DLD1 (cell line): Measurements from ENCODE around the gene PGBD1.

Source experiments
- in situ Hi-C: cut with HindIII; loops from 2 replicates; pipeline ENCODE4 v1.10.0; 2017; ENCODE audit warnings: low sequenced_read_pairs

Gene PGBD1, protein sequence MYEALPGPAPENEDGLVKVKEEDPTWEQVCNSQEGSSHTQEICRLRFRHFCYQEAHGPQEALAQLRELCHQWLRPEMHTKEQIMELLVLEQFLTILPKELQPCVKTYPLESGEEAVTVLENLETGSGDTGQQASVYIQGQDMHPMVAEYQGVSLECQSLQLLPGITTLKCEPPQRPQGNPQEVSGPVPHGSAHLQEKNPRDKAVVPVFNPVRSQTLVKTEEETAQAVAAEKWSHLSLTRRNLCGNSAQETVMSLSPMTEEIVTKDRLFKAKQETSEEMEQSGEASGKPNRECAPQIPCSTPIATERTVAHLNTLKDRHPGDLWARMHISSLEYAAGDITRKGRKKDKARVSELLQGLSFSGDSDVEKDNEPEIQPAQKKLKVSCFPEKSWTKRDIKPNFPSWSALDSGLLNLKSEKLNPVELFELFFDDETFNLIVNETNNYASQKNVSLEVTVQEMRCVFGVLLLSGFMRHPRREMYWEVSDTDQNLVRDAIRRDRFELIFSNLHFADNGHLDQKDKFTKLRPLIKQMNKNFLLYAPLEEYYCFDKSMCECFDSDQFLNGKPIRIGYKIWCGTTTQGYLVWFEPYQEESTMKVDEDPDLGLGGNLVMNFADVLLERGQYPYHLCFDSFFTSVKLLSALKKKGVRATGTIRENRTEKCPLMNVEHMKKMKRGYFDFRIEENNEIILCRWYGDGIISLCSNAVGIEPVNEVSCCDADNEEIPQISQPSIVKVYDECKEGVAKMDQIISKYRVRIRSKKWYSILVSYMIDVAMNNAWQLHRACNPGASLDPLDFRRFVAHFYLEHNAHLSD

DNA sequence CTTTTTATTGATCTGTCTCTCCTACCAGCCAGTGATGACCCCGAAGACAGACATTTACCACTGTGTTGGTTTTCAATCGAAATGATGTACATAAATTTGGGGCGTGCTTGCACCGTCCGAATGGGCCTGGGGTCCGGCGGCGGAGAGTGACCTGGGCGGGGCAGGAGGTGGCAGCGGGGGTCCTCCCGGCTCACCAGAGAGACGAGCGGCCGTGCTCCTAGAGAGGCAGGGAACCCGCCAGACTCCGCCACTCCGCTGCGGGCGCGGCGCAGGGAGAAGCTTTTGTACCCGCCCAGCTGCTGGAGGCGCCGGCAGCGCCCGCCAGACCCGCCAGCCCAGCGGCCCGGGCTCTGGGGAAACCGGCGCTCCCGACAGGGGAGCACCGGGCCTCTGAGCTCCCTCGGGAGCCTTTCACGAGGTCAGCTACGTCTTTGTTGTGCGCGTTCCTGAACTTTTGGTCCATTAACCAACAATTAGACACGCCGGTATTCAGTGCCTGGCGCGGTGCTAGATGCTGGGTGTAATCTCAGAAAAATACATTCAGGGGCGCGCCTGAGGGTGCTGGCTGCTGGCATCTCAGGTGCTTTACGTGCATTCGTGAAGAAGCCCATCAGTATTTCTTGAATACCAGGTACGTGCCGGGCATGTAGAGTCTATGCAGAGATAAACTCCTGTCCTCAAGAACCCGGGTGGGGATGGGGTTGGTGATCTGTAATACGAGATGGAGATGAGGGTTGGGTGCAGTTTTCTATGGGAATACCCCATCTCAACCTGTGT, at the start of gene PGBD1:
PGBD1 (plus strand) TSS at position 285 of the 777 bp plus-strand sequence. CDS start 2,242 bp downstream, outside the sequence.
- in situ Hi-C loops: no loop called here

DNA sequence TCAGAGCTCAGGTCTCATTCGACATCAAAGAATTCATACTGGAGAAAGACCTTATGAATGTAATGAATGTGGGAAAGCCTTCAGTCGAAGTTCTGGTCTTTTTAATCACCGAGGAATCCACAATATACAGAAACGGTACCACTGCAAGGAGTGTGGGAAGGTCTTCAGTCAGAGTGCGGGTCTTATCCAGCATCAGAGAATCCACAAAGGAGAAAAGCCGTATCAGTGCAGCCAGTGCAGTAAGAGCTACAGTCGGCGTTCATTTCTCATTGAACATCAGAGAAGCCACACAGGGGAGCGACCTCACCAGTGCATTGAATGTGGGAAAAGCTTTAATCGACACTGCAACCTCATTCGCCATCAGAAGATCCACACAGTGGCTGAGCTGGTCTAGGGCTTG, 48.6 kb upstream of the PGBD1 start:
- in situ Hi-C loops: no loop called here

DNA sequence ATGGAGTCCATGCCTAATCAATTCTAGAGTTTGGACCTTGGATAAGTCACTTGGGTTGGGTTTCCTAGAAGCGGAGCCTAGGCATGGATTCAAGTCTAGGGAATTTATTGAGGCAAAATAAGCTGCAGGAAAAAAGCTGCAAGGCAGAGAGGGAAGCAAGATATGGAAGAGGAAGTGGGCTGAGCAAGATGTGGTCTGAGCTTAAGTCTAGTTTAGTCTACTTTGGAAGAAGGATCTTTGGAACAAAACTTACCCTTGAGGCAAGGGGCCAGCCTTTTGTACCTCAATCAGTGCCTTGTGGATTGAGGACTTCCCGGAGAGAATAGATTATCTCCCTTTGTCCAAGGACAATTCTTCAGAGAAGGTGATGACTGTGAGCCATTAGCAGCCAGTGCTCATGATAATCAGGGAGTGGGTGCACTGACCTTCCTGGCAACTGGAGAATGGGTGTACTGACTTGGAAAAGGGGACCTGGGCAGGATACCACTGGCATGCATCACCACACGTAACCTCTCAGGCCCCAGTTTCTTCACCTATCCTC, 45.4 kb upstream of the PGBD1 start:
- in situ Hi-C loops: no loop called here

DNA sequence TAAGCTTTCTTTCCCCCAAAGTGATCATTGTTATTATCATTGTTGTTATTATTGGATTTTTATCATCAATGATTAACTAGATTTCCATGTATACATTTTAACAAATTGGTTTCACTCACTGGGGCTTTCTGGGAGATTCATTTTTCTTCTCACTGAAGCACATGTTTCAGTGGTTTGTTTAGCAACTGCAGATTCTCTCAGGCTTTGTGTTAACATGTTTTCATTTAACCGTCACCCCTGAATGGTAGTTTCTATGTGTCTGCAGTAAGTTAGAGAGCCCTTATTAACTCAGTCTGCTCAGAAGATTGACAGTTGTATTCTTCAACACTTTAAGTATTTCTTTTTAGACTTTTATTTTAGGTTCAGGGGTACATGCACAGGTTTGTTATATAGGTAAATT, 41.7 kb upstream of the PGBD1 start:
- in situ Hi-C loops: no loop called here

DNA sequence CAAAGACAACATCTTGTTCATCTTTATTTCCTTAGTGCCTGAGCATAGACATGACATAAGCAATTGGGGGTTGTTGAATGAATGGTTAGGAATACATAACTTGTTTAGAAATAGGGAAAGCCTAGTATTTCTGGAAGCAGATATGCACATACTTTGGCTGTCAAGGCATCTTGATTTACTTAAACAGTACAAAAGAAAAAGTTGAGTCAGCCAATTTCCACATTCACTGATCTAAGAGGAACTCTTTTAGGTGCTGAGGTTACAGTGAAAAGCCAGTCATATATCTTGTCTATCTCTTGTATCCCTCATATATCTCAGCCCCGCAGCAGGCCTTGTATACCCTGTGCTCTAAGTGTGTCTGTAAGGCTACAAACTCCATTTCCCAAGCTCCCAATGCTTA, 40.9 kb upstream of the PGBD1 start:
- in situ Hi-C loops: no loop called here

DNA sequence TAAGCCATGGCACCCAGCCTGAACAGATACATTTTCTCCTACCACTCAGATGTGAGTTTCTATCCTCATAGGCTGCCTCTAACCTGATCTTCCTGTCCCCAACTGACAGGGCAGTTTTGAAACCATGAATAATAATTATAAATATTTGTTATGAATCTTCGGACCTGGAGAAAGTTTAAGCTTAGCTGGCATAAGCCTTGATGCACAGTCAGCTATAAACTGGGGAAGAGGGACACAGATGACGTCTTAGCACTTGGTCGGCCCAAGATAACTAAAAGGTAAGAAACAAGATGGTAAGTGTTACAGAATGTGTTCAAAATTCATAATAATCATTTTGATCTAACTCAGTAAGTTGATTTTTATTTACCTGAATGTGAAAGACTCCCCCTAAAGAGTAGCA, 37.4 kb upstream of the PGBD1 start:
- in situ Hi-C loops: no loop called here

DNA sequence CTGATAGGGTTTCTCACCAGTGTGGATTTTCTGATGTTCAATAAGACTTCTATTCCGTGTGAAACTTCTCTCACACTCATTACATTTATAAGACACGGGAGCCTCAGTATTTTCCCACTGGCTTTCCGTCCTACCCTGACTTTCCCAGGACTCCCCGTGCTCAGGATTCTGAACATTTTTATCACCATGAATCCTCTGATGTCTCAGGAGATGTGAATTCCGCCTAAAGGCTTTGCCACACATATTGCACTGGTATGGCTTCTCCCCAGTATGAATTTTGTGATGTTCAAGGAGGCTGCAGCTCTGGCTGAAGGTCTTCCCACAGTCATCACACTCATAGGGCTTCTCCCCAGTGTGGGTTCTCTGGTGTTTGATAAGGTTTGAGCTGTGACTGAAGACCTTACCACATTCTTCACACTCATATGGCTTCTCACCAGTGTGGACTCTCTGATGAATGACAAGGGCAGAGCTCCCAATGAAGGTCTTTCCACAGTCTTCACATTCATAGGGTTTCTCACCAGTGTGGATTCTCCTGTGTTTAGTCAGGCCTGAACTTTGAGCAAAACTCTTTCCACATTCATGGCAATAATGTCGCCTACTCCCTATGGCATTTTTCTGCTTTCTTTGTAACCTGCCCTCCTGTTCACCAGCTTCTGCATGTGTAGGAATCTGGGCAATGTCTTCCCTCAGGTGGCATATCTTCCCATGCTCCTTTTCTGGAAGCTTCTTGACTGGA, 36.0 kb upstream of the PGBD1 start:
- in situ Hi-C loops: no loop called here

DNA sequence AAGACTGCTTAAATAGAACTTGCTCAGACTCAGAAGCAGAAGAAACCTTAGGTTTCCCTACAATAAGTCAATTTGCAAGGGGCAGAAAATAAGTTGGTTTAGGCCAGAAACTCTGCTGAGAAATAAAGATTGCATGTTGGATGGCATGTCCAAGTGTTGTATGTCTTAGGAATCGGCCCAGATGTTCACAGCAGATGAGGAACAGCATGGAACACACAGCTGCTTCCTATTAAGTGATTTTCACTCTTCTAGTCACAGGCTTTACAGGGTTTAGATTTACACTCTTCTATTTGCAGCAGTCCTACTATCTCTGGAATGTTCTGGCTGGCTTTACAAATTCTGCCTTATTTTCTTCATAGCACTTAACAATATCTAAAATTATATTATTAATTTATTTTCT, 32.5 kb upstream of the PGBD1 start:
- in situ Hi-C loops: no loop called here

DNA sequence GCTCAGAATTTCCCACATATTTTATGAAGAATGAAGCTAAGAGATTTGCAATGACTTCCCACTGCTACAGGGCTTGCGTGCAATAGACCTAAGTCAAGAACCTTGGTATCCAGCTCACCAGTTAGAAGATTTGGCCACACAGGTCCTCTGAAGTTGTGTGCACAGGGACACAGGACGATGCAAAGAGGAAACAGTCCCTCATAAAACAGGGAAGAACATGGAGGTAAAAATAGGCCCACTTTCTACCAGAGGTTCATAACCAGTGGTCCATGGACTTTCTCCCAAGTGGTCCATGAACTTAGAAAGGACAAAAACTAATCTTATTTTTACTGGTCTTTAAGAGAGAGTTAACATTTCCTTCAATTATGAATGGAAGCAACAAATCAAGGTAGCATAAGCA, 30.6 kb upstream of the PGBD1 start:
- in situ Hi-C loops: no loop called here

DNA sequence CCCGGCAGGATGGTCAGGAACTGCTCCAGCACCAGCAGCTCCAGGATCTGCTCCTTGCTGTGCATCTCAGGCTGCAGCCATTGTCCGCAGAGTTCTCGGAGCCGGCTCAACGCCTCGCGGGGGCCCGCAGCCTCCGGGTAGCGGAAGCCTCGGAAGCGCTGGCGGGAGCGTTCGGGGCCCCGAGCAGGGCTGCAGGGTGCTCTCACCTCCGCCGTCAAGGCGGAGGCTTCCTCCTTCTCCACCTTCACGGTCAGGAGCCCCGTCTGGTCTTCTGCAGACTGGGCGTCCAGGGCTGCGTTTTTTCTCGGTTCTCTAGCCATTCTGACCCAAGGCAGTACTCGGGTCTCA, 29.7 kb upstream of the PGBD1 start:
- in situ Hi-C loops: no loop called here

DNA sequence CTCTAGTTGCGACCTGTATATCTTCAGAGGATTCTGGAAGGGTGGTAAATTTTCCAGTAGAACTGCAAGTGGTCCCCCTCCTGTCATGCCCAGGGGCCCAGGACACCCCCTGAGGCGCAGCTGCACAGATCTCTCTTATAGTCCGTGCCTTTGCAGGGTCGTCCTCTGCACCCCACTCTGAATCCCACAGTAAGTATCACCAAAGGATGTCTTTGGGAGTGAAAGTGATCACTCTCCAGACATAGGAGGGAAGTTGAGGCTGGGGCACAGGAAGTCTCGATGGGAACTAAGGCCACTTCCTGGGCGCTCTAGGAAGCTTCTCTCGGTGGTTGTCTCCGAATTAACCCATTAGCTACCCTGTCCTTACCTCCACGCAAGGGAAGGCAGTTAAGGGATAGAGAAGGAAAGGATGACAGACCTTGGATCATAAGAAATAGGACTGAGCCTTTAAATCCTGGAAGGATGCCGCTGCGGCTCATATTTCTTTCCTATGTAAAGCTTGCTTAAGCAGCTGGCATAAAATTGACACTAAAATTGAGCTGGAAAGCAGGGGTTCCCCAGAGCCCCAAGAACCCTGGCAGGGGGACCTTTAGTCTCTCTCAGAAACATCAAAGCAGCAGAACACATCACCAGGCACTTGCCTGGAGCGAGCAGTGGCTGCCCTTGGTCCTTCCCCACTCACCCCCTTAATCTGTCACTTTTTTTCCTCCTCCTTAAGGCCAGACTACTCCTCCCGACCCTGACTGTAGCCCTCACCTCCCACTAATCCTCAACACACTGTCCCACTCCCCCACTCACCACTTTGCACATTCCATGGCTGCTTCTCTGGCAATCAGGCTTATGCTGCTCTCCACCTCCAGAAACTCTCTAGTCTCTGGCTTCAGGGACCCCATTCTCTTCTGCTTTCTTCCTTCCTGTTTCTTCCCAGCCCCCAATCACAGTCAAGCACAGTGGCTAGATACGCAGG, 29.1 kb upstream of the PGBD1 start, which contains the start of gene ZKSCAN4:
ZKSCAN4 (minus strand) TSS at position 261 of the 967 bp plus-strand sequence. CDS start 289 bp downstream, outside the sequence.
- in situ Hi-C loops: no loop called here

DNA sequence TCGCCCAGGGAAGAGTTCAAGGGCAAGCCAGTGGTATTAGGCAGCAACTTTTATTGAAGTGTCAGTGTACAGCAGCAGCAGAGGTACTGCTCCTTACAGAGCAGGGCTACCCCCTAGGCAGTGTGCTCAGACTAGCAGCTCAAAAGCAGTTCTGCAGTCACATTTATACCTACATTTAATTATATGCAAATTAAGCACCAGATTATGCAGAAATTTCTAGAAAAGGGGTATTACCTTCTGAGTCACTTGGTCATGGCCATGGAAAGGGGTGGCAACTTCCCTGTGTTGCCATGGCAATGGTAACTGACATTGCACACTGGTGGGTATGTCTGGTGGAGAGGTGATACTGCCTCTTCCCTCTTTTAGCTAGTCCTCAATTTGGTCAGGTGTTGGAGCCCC, 27.3 kb upstream of the PGBD1 start:
- in situ Hi-C loops: no loop called here

DNA sequence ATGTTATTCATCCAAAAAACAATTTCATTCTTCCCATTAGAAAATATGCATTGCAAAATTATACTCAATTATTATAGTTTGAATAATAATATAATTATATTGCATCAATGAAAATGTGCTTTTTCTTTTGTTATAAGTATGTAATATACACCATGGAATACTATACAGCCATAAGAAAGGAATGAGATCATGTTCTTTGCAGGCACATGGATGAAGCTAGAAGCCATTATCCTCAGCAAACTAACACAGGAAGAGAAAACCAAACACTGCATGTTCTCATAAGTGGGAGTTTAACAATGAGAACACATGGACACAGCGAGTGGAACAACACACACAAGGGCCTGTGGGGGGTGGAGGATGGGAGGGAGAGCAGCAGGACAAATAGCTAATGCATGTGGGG, 24.3 kb upstream of the PGBD1 start:
- in situ Hi-C loops: no loop called here

DNA sequence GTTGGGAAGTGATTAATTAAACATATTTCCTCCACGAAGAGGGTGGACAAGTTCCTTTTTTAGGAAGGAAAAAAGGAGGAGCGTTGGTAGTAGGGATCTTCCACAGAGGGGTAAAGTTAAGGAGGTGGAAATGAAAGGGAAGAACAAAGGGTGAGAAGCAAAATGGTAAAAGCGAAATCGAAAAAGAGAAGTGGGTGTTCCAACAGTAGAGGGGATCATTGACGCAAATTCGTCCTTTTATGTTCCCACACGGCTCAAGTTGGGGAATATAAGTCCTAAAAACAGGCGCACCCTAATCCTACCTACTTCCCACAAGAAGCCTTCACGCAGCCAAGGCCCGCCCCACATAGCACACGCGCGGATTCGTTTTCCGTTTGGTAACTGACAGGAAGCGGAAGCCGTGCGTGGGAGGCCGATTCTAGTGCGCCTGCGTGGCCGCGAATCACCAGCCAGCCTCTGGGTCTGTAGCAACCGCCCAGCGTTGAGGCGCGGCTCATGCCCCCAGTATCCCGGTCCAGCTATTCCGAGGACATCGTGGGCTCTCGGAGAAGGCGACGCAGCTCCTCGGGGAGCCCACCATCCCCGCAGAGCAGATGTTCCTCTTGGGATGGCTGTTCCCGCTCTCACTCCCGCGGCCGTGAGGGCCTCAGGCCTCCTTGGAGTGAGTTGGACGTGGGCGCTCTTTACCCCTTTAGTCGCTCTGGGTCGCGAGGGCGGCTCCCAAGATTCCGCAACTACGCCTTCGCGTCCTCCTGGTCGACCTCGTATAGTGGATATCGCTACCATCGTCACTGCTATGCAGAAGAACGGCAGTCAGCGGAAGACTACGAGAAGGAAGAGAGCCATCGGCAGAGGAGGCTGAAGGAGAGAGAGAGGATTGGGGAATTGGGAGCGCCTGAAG, 22.2 kb upstream of the PGBD1 start, which contains the start of gene NKAPL:
NKAPL (plus strand) TSS at position 421 of the 901 bp plus-strand sequence; CDS start at position 496, 75 bp downstream.
- in situ Hi-C loops: no loop called here

DNA sequence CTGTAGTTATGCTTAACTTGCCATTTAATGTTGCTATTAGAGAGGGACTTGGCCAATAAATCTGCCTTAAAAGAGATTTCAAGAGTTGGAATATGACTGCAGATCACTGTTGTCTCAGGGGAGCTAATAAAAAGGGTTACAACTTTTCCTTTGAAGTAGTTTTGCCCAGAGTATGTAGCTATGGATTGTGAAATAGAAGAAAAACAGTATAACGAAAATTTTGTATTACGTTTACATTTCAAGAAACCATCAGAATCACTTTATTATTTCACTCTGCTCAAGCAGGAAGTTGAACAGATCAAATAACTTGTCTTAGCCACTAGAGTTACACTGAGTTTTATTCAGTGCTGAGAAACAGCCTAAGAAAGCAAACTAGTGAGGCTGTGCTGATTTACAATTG, 17.4 kb upstream of the PGBD1 start:
- in situ Hi-C loops: no loop called here

DNA sequence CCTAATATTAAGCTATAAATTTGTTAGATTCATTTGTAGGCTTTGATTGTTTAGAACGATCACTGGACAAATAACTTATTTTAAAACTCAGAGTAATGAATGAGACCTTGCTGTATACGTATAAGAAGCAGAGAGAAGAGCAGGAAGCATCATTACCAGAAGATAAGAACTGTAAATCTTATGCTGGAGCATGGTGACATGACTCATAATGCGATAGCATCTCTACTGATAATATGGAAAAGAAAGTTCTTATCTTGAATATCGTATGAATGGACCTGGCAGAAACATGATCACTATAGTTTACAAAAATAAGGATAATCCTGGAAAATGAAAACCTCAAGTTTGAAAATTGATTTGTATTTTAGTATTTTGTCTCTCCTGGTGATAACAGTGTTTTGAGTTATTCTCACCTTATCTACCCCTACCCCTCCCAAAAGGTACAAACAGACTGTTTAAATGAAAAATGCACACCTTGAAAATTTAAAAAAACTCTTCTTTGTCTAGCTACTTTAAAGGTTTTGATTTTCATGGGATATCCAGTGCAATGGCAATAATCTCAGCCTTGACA, 16.5 kb upstream of the PGBD1 start:
- in situ Hi-C loops: no loop called here

DNA sequence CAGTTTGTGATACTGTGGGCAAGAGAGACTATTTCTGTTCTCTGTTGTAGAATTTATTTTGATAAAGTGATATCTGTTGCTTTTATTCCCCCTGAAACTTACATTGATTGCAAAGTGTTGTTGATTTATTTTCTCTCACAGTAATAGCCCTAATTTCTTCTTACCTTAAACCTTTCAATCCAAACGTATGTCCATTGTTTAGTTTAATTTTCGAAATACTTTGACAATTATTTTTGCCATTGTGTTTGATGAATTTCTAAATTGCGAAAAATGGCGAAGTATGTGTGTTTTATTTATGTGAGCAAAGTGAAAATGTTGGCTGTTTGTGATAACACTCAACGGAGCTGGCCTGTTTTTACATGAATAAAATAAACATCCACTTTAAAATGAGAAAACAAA, 14.8 kb upstream of the PGBD1 start:
- in situ Hi-C loops: no loop called here
